RWPE2 (cell line): ENCODE results near the gene SRM.

Source experiments
- ATAC-seq: fragments of 200-7000 bp; cut with Tn5 transposase; 3 replicates; pipeline ENCODE4 v1.9.1; 2021; ENCODE audit warnings: low read depth
- DNase-seq: peaks from one replicate; pipeline ENCODE4 v3.0.0-alpha.2; 2020; ENCODE audit warnings: low spot score
- H3K27ac ChIP-seq: fragments of 450-650 bp; 2 replicates; pipeline ENCODE4 v1.5.1; 2017; ENCODE audit warnings: mild to moderate bottlenecking; ENCODE audit not compliant: poor library complexity, severe bottlenecking
- H3K27me3 ChIP-seq: fragments of 250-450 bp; sonication (Bioruptor Pico); 2 replicates; pipeline ENCODE4 v1.5.1; 2021; ENCODE audit warnings: mild to moderate bottlenecking, moderate library complexity; ENCODE audit not compliant: insufficient read depth, poor library complexity, severe bottlenecking
- H3K36me3 ChIP-seq: fragments of 250-450 bp; sonication (Bioruptor Pico); 2 replicates; pipeline ENCODE4 v1.5.1; 2020; ENCODE audit warnings: low read depth, mild to moderate bottlenecking, moderate library complexity
- H3K4me1 ChIP-seq: fragments of 250-450 bp; sonication (Bioruptor Pico); 2 replicates; pipeline ENCODE4 v1.5.1; 2021; ENCODE audit warnings: mild to moderate bottlenecking, moderate library complexity; ENCODE audit not compliant: insufficient read depth, poor library complexity, severe bottlenecking
- H3K4me3 ChIP-seq: fragments of 250-450 bp; sonication (Bioruptor Pico); 2 replicates; pipeline ENCODE4 v1.5.1; 2021; ENCODE audit warnings: mild to moderate bottlenecking, moderate library complexity; ENCODE audit not compliant: severe bottlenecking
- H3K9me3 ChIP-seq: fragments of 250-450 bp; sonication (Bioruptor Pico); 2 replicates; pipeline ENCODE4 v1.5.1; 2021; ENCODE audit warnings: mild to moderate bottlenecking, moderate library complexity; ENCODE audit not compliant: severe bottlenecking
- CTCF ChIP-seq: fragments of 450-650 bp; IDR thresholded peaks from one replicate; pipeline ENCODE4 v1.5.1; 2017; ENCODE audit warnings: mild to moderate bottlenecking, moderate library complexity; ENCODE audit not compliant: poor library complexity, severe bottlenecking

Gene SRM

GRCh38 chr1:11054666-11055065 is 5.2 kb downstream of the SRM start:
- no peak for TF ChIP-seq CTCF
- H3K36me3 ChIP-seq: peaks cover 32% of the 10 kb centered on the region

GRCh38 chr1:11054181-11054580 is 5.6 kb downstream of the SRM start:
- Histone ChIP-seq H3K9me3 (no peaks in the 10 kb centered on the region), H3K4me3 (no peak overlapping the region), H3K4me1 (no peaks in the 10 kb centered on the region), H3K27ac (no peak overlapping the region), H3K27me3 (no peaks in the 10 kb centered on the region), H3K36me3 (peaks cover 32% of the 10 kb centered on the region)
- DNase-seq (no peak), ATAC-seq (no peak)
- TF ChIP-seq CTCF: no peak

More at GRCh38 chr1:11054666-11055065, 5.2 kb downstream of the SRM start:
- Histone ChIP-seq H3K4me3 (no peak overlapping the region), H3K27me3 (no peaks in the 10 kb centered on the region), H3K27ac (no peak overlapping the region), H3K9me3 (no peaks in the 10 kb centered on the region), H3K4me1 (no peaks in the 10 kb centered on the region)
- DNase-seq (no peak), ATAC-seq (no peak)

- peak; percentile 13; the same call in 1 of the 3 replicates for ATAC-seq
- TF ChIP-seq CTCF: no peak
- H3K36me3 ChIP-seq: peaks cover 31% of the 10 kb centered on the region
- H3K4me3 ChIP-seq: no peak overlapping the region
- no peak for DNase-seq
- no peak overlapping the region for H3K27ac ChIP-seq
- no peaks in the 10 kb centered on the region for H3K27me3 ChIP-seq
- no peaks in the 10 kb centered on the region for H3K9me3 ChIP-seq
- H3K4me1 ChIP-seq: no peaks in the 10 kb centered on the region
Measured at GRCh38 chr1:11053758-11054137, 6.1 kb downstream of the SRM start.

GRCh38 chr1:11052839-11053757 is 6.7 kb downstream of the SRM start:
- H3K36me3 ChIP-seq: peaks cover 24% of the 10 kb centered on the region
- TF ChIP-seq CTCF: no peak
- ATAC-seq (peak; percentile 35; the same call in 2 of the 3 replicates), DNase-seq (no peak)
- no peak overlapping the region for H3K4me3 ChIP-seq
- H3K27ac ChIP-seq: no peak overlapping the region
- H3K4me1 ChIP-seq: no peaks in the 10 kb centered on the region
- H3K27me3 ChIP-seq: no peaks in the 10 kb centered on the region
- H3K9me3 ChIP-seq: no peaks in the 10 kb centered on the region
